Thoracic aorta endothelial cell (primary cell): ENCODE measurements around the gene TBC1D3H. TPM values are rescaled to one million over a fixed set of nuclear protein-coding genes. Genes with fewer than 3 reads are reported as not detected.

Source experiments
- small RNA-seq: library from RNA; depleted of rRNA; stranded (forward); fragments of <200 nt; gene quantifications from one replicate; pipeline ENCODE3, GENCODE V24; 2012
- total RNA-seq: library from RNA; depleted of rRNA; stranded (reverse); fragments of >200 nt; gene quantifications from 2 replicates; pipeline ENCODE4 v1.2.3, GENCODE V29; 2012

Gene TBC1D3H
- not detected in 2 replicates for total RNA-seq

GRCh38 chr17:36388385-36389245, at the start of gene TBC1D3H:
Gene TBC1D3H (minus strand): TSS chr17:36388435. CDS start chr17:36386895, 1,540 bp downstream.

Small RNA genes lying within 50 kb of the gene (small RNA-seq; reads per million reads assigned to genes)
- not detected for gene RNU6-1192P

Other genes starting within 250 kb of the TBC1D3H start
- 0.93 and 1.1 TPM in 2 replicates for gene TBC1D3B, start 211.8 kb downstream of the TBC1D3H start, total RNA-seq
- not detected in 2 replicates for gene CCL3L1, start 191.7 kb downstream of the TBC1D3H start, total RNA-seq
- gene CCL4L2, start 177.4 kb downstream of the TBC1D3H start, total RNA-seq, result not detected in 2 replicates
- 0.14 and 1.1 TPM in 2 replicates for gene TBC1D3I, start 123.9 kb downstream of the TBC1D3H start, total RNA-seq
- not detected in 2 replicates for gene TBC1D3G, start 64.6 kb downstream of the TBC1D3H start, total RNA-seq
- 29.4 and 32.0 TPM in 2 replicates for gene ZNHIT3, start 98.2 kb upstream of the TBC1D3H start, total RNA-seq
- 101 and 107 TPM in 2 replicates for gene MYO19, start 146.4 kb upstream of the TBC1D3H start, total RNA-seq
- 15.7 and 17.9 TPM in 2 replicates for gene PIGW, start 146.6 kb upstream of the TBC1D3H start, total RNA-seq
- 64.8 and 65.8 TPM in 2 replicates for gene GGNBP2, start 156.5 kb upstream of the TBC1D3H start, total RNA-seq
- gene DHRS11, start 203.4 kb upstream of the TBC1D3H start, total RNA-seq, result 6.5 and 8.8 TPM in 2 replicates
- gene MRM1, start 213.1 kb upstream of the TBC1D3H start, total RNA-seq, result 4.4 and 5.8 TPM in 2 replicates